NAMALWA (cell line): ENCODE results near the gene SDHC.
"Not testable (repeated sequence)": the region's sequence is repeated elsewhere in the genome, so short reads cannot be mapped to it uniquely, and the experiment has no call there.

Experiments
- DNase-seq: peaks from one replicate; pipeline ENCODE4 v3.0.0-alpha.2; 2015; ENCODE audit warnings: low spot score

SDHC gene

DNA sequence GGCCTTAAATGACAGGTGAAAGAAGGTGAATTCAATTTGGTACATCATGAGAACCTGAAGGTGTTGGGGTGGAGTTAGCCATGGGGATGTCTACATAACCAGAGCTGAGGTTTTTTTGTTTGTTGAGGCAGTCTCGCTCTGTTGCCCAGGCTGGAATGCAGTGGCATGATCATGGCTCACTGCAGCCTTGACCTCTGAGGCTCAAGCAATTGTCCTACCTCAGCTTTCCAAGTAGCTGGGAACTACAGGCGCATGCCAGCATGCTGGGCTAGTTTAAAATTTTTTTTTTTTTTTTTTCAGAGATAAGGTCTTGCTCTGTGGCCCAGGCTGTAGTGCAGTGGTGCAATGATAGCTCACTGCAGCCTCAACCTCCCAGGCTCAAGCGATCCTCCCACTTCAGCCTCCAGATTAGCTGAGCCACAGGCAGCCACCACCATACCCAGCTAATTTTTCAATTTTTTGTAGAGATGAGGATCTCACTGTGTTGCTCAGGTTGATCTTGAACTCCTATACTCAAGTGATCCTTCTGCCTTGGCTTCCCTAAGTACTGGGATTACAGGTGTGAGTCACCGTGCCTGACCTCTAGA, 2.5 kb upstream of the SDHC start:
- no peak for DNase-seq

DNA sequence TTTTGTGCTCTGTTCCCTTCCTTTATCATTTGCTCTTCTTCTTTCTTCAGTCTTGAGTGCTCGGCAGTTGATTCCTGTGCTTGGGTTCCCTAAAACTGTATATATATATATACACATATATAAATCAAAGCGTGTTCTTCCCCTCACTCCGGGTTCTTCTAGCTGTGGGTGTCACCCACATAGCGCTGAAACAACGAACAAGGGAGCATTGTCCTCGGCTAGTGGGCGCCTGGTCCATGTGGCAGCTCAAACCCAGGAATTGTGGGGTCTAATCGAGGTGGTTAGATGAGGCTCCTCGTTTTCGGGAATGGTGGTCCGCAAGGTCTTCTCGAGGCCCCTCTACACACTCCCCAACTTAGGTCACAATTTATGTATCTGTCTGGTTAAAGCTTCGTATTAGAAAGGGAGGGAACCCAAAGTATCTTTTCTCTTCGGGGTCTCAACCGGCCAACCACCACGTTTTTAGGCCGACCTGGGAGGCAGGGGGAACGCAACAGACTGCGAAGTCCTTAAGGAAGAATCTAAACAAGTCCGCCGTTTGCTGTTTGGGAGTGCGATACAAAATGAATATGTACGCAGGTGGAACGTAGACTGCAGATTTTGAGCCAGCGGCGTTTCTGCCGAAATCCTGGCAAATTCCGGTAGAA, 504 bp upstream of the SDHC start:
- no peak for DNase-seq

DNA sequence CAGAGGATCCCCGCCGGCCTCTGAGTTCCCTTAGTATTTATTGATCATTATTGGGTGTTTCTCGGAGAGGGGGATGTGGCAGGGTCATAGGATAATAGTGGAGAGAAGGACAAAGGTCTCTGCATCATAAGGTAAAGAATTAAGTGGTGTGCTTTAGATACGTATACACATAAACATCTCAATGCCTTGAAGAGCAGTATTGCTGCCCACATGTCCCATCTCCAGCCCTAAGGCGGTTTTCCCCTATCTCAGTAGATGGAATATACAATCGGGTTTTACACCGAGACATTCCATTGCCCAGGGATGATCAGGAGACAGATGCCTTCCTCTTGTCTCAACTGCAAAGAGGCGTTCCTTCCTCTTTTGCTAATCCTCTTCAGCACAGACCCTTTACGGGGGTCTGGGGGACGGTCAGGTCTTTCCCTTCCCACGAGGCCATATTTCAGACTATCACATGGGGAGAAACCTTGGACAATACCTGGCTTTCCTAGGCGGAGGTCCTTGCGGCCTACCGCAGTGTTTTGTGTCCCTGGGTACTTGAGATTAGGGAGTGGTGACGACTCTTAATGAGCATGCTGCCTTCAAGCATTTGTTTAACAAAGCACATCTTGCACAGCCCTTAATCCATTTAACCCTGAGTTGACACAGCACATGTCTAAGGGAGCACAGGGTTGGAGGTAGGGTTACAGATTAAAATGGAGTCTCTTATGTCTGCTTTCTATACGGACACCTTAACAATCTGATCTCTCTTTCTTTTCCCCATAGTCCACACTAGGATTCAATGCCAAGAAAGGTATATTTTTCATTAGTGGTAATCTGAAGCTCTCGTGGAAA, 1.9 kb downstream of the SDHC start:
- DNase-seq, result not testable (repeated sequence)

DNA sequence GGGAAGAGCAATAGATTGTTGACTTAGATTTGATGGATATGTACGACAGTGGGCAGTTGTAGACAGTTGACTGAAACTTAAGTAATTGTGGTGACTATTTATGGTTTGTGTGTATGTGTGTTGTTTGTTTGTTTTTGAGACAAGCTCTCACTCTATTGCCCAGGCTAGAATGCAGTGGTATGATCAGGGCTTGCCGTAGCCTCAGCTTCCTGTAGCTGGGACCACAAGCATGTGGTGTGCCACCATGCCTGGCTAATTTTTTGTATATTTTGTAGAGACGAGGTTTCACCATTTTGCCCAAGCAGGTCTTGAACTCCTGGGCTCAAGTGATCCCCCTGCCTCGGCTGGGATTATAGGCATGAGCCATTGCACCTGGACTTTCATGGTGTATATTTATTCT, 9.8 kb downstream of the SDHC start:
- DNase-seq, result no peak

- DNase-seq, result no peak
Observed at GRCh38 chr1:161330346-161330745, 16.2 kb downstream of the SDHC start.

GRCh38 chr1:161333166-161333565, 19.0 kb downstream of the SDHC start:
- no peak for DNase-seq

DNA sequence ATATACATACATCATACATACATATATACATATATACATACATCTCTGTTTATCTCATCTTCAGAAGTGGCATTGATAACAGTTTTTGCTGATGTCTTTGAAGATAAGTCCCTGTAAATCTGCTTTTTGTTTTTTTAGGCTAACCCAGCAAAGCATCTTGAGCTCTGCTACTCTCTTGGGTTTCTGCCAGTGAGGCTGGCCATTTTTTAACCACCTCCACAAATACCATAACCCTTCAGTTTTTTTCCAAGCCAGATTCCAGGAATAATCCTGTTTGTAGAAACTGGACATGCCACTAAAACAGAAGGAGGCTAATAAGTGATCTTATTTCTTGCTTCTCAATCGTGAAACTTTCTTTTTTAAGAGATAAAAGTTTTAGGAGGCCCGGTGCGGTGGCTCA, 21.6 kb downstream of the SDHC start:
- no peak for DNase-seq

DNA sequence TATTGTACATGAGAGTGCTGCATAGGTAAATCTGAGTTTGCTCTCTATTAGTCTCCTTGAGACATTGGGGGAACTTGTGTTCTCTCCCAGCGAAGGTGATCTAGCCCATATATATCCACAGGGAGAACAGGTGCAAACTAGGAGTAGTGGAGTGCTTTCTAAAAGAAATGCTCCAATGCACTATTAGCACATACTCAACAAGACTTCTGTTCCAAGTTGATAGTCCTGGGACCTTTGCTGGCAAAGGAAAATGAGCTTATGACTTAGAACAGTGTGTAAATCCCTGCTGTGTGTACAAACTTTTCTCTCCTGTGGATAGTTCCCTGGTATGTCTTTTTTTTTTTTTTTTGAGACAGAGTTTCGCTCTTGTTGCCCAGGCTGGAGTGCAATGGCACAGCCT, 28.0 kb downstream of the SDHC start:
- DNase-seq, result no peak

GRCh38 chr1:161342821-161343220, 28.6 kb downstream of the SDHC start:
- DNase-seq, result no peak

GRCh38 chr1:161350671-161351070, 36.5 kb downstream of the SDHC start:
- DNase-seq, result no peak

DNA sequence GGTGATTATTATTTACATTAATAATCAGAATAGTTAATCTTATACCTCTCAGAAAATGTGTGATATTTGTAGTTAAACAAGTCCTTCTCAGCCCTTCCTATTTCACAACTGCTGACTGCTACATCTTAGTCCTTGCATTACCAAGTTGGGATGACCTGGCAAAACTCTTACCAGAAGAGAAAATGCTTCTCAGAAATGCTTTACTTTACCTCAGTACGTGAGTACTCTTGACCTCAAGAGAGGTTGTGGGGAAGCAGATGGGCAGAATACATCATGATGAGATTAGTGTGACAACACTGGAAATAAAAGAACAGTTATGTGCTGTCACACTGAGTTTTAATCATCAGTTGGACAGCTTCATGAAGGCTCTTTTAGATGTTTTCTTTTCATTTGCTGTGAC, 37.3 kb downstream of the SDHC start:
- DNase-seq, result no peak

GRCh38 chr1:161357073-161357472, 42.9 kb downstream of the SDHC start:
- no peak for DNase-seq

DNA sequence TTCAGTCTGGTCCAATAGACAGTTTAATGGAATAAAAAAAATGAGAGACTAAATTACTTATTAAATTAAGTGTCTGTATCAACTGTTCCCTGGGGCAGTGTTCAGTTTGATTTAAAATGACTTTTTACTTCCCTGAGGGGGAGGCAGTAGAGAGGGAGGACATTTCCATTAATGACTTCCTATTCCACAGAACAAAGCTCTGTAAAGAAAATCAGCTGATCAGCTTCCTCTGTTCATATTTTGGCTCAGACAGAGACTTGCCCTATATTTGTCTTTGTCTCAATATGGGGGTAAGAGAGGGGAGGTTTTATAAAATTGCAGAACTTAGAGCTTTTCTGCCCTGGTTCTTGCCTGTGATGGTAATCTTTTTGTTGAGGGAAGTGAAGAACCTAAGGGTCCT, 45.1 kb downstream of the SDHC start:
- DNase-seq, result no peak

DNA sequence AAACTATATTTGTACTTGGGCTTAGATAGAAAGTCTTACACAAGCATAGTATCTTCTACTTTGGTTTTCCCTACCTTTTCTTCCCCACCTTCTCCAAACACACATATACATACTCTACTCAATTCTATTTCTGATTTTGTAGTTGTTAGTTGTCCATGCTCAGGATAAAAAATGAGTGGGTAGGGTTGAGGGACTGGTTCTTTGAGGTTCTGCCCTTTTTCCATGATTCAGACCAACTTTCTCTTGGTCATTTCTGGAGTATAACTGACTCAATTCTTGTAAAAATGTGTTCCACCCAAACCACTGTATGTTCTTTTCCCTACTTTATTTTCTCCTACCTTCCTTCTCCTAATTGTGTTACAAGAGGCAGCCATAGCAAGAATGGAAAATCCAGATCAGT, 50.2 kb downstream of the SDHC start:
- no peak for DNase-seq

DNA sequence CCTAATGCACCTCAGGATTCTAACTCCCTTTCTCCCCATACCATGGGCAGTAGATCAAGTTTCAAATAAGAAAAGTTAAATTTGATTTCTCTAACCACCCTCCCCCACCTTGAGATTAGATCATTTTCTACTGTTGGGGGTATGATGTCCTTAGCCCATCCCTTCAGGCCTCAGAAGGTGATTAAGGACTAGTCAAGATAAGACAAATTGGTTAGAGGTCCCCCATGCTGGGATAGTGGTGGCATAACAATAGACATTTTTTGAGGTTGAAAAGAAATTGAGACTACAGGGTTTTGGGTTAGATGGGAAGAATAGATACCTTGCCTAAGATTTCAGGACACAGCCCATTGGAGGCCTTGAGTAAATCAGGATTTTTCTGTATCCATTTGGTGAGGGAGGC, 51.0 kb downstream of the SDHC start:
- no peak for DNase-seq

DNA sequence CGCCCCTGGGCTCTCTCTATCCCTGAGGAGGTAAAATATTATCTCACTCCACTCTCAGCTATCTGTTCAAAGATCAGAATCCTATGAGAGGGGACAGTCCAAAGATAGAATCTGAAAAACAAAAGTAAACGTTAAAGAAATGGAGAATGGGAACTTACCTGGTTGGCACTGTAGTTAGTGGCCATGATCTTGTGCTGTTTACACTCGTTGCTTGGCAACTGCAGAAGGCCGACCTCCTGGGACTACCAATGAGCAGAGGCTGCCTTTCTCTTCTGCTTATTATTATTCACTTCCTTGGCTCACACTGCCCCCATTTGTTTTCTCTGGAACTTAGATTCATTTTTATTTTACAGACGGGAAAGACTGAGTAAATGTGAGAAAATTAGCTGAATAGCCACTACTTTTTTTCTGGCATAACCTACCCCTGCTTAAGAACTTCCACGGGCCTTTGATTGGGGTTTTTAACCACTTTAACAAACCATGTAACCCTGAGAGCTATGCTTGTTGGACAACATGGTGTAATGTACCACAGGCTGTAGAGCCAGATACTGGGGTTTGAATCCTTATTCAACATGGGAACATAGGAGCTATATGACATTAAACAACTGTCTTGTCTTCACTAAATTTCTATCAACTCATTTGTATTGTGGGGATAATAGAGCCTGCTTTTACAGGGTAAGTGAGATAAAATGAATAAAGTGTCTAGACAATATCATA, 53.7 kb downstream of the SDHC start, which contains the start of gene CFAP126:
Gene CFAP126, minus strand, starts transcription at position 193 of the 717 bp plus-strand sequence. Its CDS starts 8 bp downstream, at position 185.
- peak; percentile 94 for DNase-seq

- DNase-seq, result no peak
Observed at GRCh38 chr1:161373442-161373841, 59.3 kb downstream of the SDHC start.

DNA sequence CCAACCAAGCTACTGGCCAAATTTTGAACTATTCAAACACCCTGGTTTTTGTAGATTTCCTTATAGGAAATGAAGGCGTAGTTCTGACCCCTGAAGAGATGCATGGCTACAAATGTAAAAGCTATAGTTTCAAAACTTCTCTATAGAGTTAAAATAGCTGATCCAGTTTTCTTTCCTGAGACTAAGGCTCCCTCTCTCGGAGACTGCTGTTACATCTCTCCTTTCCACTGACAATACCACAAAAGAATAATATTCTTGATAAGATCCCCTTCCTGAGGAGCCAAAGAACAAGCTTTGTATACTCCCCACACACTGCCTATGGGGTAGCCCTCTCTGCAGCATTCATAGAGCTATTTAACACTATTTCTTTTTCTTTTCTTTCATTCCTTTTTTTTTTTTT, 60.2 kb downstream of the SDHC start:
- DNase-seq, result peak; percentile 41

DNA sequence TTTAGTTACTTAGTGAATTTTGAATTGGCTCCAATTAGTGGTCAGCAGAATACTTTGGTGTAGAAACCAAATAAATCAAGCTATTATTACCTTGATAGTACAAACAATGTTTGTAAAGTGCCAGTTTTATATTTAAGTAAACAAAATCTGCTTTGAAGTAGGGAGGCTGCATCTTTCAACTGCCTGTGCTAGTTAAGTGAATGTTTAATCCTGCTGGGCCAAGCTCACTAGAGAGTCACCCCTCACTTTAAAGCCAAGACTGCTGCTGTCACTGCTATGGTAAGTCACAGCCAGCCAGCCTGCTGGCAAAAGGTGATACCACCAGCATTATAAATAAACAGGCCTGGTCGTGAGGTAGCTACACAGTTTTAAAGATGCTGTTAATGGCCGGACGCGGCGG, 63.8 kb downstream of the SDHC start:
- no peak for DNase-seq

DNA sequence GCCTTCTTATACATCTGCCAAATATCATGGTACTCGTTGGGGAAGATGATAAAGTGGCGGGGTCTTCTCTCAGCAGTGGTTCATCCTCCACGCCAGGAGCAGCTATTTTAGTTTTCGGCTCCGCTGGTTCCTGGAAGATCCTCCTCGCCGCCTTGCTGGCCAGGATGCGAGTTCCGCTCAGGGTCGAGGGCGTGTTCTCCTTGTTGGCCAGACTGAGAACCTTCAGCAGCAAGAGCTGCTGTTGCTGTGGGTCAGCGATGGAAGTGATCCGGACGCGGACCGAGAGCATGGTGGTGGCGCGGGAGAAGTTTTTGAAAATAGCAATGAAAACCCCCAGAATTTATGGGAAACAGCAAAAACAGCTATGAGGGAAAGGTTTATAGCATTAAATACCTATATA, 64.9 kb downstream of the SDHC start:
- DNase-seq, result no peak

DNA sequence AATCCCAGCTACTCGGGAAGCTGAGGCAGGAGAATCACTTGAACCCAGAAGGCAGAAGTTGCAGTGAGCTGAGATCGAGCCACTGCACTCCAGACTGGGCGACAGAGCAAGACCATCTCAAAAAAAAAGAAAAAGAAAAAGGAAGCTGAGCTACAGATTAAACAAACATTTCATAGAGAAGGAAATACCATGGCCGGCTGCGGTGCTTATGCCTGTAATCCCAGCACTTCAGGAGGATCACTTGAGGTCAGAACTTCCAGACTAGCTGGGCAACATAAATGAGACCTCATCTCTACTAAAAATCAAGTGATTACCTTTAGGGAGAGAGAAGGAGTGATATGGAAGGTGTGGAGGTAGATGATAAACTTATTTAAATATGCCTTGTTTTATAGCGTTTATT, 67.5 kb downstream of the SDHC start:
- DNase-seq, result no peak

- peak; percentile 85 for DNase-seq
Observed at GRCh38 chr1:161382214-161383019, 68.2 kb downstream of the SDHC start.
